Superior temporal gyrus (tissue), 1 donor: ENCODE results near the gene KDM2B.
"Not testable (repeated sequence)": the region's sequence is repeated elsewhere in the genome, so short reads cannot be mapped to it uniquely, and the experiment has no call there.

Source experiments
- DNase-seq: peaks from one replicate; pipeline ENCODE4 v3.0.0-alpha.2; 2016; ENCODE audit errors: extremely low spot score

Gene KDM2B

GRCh38 chr12:121584885-121585284 lies 4.1 kb upstream of the KDM2B start:
- not testable (repeated sequence) for DNase-seq

- DNase-seq: not testable (repeated sequence)
Observed at GRCh38 chr12:121583334-121583661, 2.5 kb upstream of the KDM2B start.

DNA sequence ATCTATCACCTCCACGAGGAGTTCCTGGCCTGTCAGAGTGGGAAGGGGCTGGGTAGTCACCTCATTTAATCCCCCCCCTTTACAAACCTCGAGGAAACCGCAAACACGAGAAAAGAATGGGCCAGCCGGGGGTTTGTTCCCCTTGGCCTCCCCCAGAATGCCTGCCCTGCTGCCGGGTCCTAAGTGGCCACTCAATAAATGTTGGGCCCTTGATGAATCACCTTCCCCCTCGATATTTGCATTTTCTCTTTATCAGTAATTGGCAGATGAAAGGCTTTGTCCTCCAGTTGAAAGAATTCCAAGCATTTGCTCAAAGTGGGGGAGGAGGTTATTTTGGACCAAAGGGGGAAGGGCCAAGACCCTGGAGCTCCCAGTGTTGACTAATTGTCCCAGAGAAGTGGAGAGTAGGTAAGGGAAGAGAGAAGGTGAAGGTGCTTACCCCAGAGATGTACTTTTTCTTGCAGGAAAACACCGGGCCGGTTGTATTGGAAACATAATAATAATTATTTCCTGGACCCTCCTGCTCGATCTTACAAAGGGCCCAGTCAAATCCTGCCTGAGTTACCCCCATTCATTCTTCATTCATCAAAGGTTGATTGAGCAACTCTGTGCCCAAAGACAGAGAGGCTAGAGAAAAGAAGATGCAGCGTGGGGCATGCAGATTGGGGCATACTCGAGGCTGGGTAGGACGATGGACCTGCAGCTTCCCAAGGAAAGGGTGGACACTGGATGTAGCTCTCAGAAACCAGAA lies 1.9 kb upstream of the KDM2B start:
- peak; percentile 28 for DNase-seq

DNA sequence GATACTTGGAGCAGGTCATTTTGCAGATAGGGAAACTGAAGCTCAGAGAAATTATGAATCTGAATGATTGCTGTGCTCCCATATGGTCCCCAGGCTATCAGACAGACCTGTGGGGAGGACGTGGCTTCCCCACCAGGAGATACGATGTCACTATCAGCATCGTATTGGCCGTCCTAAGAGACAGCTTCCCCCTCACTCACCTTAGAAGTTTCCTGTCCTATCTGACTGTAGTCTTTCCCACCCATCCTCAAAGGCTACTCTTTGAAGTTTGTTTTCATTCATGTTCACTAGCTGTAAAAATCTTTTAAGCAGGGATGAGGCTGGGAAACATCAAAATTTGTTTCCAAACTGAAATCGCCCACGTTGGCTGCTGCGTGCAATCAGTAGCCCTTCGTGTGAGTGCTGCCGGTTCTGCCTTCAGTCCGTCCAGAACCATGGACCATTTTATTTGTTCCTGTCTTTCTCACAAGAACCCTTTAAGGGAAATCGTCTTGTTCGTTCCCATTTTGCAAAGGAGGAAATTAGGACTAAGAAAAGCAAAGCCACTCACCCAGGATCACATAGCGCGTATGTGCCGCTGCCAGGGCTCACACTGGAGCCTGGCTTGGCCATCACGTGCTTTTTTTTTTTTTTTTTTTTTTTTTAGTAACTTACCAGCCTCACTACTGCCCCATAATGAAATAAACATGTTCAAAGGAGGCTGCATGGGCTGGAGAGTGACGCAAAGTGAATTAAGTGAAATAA lies 1.0 kb upstream of the KDM2B start:
- DNase-seq: peak; percentile 78

DNA sequence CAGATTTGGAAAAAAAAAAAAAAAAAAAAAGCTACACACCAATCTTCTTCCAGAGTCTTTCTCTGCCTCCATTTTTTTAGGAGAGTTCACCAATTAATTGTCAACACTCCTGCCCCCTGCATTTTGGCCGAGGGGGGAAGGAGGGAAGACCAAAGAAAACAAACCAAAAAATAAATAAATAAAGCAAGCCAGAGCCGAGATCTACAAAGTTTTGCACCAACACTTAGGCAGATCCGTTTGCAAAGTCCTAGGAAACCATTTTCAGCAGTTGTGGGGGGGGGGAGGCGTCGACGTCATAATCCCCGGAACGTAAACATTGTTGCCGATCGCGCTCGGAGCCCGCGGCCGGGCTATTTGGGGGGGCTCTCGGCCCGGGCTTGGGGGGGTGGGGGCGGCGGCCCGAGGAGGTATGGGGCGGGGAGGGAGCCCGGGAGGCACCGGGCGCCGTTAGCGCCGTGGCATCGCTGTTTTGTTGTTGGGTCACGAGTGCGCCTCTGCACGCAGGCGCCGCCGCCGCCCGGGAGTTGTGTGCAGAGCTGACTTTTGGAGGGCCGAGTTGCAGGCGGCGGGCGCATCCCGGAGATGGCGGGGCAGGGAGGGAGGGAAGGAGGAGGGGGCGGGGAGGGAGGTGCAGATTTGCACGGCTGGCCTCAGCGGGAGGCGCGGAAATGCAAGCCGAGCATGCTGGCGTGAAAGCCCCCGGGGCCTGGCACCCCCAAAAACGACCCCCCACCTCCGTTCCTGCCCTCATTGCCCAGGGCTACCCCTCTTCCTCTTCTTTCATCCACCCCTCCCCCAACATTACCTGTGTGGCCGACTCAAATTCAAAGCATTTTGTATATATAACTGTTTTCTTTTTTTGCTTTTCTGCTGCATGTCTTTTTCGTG lies 598 bp downstream of the KDM2B start:
- peak; percentile 69 for DNase-seq

- no peak for DNase-seq
Observed at GRCh38 chr12:121579190-121579791, 1.5 kb downstream of the KDM2B start.

DNA sequence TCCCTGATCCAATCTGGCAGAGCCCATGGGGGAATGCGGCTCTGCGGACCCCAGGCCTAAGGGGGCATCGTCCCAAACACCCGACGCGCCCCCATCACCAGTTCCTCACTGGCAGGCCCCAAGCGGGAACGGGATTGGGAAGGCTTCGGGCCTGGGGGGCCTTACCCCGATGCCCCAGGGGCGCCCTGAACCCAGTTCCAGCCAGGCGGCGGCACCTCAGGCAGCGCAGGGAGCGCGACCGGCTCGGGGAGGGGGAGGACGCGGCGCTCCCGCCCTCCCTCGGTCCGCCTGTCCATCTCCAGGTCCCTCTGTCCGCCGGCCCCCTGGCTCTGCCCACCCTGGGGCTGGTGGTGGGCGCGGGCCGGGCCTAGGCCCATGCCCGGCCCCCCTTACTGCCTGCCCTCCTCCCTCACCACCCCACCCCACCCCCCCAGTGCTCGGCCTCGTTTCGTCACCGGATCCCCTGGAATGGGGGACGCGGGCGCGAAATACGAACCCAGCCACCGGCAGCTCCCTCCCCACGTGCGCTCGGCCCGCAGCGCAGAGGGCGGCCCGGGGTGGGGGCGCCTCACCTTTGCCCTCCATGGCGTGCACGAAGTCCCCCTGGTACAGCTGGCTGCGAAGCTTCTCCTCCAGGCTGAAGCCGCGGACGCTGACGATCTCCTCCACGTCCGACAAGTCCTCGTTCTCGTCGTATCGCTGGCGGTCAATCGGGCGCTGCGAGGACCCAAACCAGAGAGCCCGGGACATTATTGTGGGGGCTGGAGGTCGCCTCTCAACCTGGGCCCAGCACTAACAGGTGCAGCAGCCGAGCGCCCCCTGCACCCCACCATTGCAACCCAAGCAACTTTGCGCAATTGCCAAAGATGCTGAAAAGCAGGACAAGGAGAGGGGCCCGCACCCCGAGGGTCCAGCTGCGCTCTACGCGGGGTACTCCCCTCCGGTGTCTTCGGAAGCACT lies 2.3 kb downstream of the KDM2B start:
- no peak for DNase-seq

DNA sequence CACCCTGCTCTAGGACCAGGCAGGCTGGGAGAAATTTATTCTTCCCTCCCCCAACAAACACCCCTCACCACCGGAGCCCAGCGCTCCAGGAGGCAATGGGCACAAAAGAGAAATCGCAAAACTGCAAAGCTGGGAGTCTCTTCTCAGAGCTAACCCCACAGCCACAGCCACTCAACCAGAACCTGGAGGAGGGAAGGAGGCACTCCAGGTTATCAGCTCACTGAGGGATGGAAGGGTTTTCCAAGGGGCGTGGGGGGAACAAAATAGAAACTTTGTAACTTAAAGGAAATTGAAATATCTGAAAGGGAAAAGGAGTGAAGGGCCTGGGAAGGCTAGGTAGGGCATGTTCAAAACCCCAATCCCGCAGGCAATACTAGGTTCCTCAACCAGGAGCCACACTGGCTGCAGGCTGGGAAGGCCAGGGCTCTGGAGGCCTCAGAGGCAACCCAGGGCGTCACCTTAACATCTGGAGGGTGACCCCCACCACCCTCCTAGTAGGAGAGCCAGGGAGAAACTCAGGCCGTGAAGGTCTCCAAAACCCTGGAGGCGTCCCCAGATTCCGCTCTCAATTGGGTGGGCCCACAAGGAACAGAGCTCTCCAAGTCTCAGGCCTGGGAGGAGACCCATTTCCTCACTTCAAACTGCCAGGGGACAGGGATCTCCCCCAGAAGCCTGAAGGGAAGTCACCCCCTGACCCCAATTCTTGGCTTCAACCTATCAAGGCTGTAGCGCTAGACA lies 3.2 kb downstream of the KDM2B start:
- DNase-seq: no peak

GRCh38 chr12:121576851-121577391 lies 3.9 kb downstream of the KDM2B start:
- no peak for DNase-seq

DNA sequence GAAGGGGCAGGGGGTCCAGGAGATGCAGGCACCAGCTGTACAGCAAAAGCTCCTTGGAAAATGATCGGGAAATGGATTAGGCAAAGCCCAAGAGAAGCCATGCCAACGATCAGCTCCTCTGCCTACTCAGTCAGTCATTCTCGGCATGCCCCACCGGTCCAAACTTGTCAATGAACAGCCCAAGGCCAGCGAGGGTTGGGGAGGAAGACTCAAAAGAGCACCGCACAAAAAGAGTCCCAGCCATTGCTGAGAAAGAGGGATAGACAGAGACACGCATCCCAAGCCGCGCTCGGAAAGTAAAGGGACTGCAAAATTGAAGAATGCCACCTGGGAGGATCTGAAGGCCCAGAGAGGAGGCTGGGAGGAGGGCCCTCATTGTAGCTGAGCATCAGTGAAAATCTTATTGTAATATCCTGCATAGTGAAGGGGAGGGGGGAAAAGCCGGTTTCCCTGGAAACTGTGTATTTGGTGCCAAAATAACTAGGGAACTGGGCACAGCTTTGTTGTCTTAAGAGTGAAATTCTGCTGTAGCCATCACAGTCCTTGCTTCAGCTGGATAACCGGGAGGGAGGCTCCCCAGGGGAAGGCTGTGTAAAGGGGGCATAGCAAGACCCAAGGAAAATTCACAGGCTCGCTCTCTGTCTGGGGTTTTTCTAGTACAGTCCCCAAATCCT lies 4.7 kb downstream of the KDM2B start:
- no peak for DNase-seq

DNA sequence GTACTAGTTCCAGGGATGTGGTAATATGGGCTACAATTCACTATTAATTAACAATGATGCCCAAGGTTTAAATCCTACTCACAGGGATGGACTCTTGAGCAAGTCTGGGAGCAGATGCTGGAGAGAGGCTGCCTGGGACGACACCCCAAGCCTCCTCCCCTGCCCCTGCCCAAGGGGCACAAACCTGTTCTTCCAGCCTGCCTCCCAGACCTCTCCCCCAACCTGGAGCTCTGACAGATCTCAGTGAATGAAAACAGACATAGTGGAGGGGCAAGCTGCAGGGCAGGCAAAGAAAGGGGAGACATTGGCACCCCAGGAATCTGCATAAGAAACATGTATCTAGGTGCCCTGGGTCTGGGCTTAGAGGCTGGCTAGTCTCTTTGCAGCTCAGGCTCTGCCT lies 5.8 kb downstream of the KDM2B start:
- DNase-seq: no peak

DNA sequence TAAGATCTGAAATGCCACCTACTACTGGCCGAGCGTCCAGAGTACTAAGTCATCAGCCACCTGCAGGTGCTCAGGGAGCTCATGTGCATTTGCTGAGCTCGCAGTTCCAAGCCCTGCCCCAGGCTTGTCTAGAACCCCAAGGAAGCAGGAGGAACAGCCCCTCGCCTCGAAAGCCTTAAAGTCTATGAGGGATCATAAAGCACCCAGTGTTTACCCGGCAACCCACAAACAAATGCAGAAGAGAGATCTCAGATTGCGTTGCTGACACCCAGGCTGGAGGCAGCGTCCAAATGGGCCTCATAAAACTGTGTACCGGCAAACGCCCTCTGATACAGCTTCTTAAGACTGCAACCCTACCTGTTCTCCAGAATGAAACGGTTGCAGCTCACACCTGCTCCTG lies 6.8 kb downstream of the KDM2B start:
- DNase-seq: no peak

DNA sequence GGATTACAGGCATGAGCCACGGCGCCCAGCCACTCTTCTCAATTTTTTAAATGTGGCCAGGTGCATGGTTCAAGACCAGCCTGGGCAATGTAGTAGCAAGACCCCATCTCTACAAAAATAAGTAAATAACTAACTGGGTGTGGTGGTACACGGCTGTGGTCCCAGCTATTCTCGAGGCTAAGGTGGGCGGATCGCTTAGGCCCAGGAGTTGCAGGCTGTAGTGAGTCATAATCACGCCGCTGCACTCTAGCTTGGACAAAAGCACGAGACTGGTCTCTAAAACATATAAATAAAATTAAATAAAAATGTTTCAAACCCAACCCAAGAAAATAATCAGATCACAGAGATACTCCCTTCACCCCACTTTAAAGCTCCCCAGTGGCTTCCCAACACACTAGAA lies 8.9 kb downstream of the KDM2B start:
- DNase-seq: no peak

DNA sequence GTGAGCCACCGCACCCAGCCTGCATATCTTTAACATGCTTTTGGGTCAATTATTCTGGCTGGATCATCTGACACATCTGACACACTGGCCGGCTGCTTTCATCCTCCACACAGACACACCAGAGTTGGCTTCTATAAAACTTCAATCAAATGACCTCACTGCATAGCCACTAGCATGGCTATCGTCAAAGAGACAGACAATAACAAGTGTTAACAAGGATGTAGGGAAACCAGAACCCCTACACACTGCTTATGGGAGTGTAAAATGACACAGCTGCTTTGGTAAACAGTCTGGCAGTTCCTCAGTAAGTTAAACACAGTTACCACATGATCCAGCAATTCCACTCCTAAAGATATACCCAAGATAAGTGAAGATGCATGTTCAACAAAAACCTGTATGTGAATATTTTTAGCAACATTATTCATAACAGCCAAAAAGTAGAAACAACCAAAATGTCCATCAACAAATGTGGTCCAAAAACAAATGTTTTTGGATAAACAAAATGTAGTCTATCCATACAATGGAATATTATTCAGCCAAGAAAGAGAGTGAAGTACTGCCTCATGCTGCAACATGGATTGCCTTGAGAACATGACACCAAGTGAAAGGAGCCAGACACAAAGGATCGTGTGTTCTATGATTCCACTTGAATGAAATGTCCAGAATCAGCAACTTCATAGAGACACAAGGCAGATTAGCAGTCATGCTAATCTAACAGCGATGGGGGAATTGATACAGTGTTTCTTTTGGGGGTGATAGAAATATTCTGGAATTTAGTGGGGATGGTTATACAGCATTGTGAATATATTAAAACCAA lies 10.1 kb downstream of the KDM2B start:
- no peak for DNase-seq

DNA sequence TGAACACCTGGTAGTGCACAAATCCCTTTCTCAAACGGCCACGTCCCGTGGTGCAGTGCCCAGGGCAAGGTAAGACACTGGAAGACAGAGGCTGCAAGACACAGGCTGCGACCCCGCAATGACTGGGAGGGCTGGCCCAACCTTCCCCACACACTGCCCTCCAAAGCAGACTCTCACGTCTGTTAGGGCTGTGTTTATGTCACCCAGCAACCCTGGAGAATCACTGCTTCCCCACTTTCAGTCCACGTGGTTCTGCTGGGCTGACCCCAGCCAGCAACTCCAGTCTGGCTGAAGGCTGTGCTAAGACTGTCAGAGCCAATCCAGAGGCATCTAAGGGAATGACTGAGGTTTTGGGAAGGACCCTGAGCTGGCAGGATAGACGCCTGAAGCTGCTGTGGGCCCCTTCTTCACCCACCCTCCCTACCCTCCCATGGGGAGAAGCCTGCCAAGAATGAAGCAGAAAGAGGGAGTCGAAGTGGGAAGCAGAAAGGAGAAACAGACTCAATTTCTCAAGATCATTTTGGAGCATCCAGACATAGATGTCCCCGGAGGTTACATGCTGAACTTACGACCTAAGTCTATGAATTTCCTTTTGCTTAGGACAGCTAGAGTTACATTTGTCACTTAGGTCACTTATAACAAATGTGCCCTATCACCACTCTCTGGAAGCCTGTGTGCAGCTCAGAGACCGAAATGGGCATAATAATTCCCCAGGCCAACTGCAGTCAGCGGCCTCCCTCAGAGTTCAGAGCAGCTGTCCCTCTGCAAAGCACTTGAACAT lies 11.7 kb downstream of the KDM2B start:
- DNase-seq: no peak

GRCh38 chr12:121568518-121568917 lies 12.3 kb downstream of the KDM2B start:
- DNase-seq: no peak

DNA sequence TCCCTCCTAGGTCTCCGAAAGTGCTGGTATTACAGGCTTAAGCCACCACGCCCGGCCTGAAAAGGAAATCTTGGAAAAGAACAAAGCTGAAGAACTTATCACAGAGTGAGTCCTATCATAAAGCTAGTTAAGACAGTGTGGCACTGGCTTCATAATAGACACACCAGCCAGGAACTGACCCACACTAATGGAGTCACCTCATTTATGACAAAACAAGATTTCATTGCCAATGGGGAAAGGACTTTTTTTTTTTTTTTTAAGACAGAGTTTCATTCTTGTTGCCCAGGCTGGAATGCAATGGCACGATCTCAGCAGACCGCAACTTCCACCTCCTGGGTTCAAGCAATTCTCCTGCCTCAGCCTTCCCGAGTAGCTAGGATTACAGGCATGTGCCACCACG lies 15.7 kb downstream of the KDM2B start:
- no peak for DNase-seq

- no peak for DNase-seq
Observed at GRCh38 chr12:121562488-121562887, 18.3 kb downstream of the KDM2B start.
